OCI-LY1 (cell line): ENCODE measurements around the gene RAB3IL1.

Experiments
- H2AFZ ChIP-seq: fragments of 200-600 bp; sonication (generic), shearing (Covaris generic); 2 replicates; pipeline ENCODE4 v1.6.0; 2014; ENCODE audit warnings: antibody characterized with exemption, mild to moderate bottlenecking, low read length
- H3F3A ChIP-seq: fragments of 200-600 bp; sonication (generic), shearing (Covaris generic); 2 replicates; pipeline ENCODE4 v1.6.0; 2014; ENCODE audit warnings: mild to moderate bottlenecking, antibody characterized with exemption, low read length, moderate library complexity; ENCODE audit not compliant: insufficient read depth
- H3K27ac ChIP-seq: fragments of 200-600 bp; sonication (generic); 2 replicates; pipeline ENCODE4 v1.5.1; 2014; ENCODE audit warnings: low read length, mixed run types, mild to moderate bottlenecking, low read depth; ENCODE audit not compliant: poor library complexity, severe bottlenecking
- H3K27me3 ChIP-seq: fragments of 200-600 bp; sonication (generic); 2 replicates; pipeline ENCODE4 v1.6.0; 2014; ENCODE audit warnings: antibody characterized with exemption, mild to moderate bottlenecking, low read length, moderate library complexity; ENCODE audit not compliant: insufficient read depth
- H3K36me3 ChIP-seq: fragments of 200-600 bp; sonication (generic); 2 replicates; pipeline ENCODE4 v1.6.1; 2014; ENCODE audit warnings: mild to moderate bottlenecking, antibody characterized with exemption, low read length, moderate library complexity, mixed read lengths; ENCODE audit not compliant: insufficient read depth
- H3K4me1 ChIP-seq: fragments of 200-600 bp; sonication (generic); 2 replicates; pipeline ENCODE4 v1.5.1; 2014; ENCODE audit warnings: mild to moderate bottlenecking, low read length, moderate library complexity; ENCODE audit not compliant: insufficient read depth, severe bottlenecking
- H3K4me2 ChIP-seq: fragments of 200-600 bp; sonication (generic), shearing (Covaris generic); 2 replicates; pipeline ENCODE4 v1.6.1; 2014; ENCODE audit warnings: low read length
- H3K4me3 ChIP-seq: fragments of 200-600 bp; sonication (generic); 2 replicates; pipeline ENCODE4 v1.5.1; 2014; ENCODE audit warnings: low read length, low read depth, mild to moderate bottlenecking, mixed read lengths; ENCODE audit not compliant: poor library complexity, severe bottlenecking
- H3K79me2 ChIP-seq: fragments of 200-600 bp; shearing (Covaris generic); 2 replicates; pipeline ENCODE4 v1.6.1; 2016; ENCODE audit warnings: mixed run types, low read length, mixed read lengths; ENCODE audit not compliant: insufficient read depth
- H3K9ac ChIP-seq: fragments of 200-600 bp; sonication (generic), shearing (Covaris generic); 2 replicates; pipeline ENCODE4 v1.6.1; 2014; ENCODE audit warnings: mild to moderate bottlenecking, low read length, mixed read lengths
- H3K9me2 ChIP-seq: fragments of 200-600 bp; sonication (generic), shearing (Covaris generic); 2 replicates; pipeline ENCODE4 v1.6.1; 2014; ENCODE audit warnings: low read depth, mild to moderate bottlenecking, low read length, mixed read lengths
- H3K9me3 ChIP-seq: fragments of 200-600 bp; shearing (Covaris generic); 2 replicates; pipeline ENCODE4 v1.6.1; 2014; ENCODE audit warnings: low read length, mixed read lengths
- H4K20me1 ChIP-seq: fragments of 200-600 bp; sonication (generic), shearing (Covaris generic); 2 replicates; pipeline ENCODE4 v1.6.0; 2016; ENCODE audit warnings: mild to moderate bottlenecking, low read length; ENCODE audit not compliant: insufficient read depth
- EZH2 ChIP-seq: fragments of 200-600 bp; sonication (generic), shearing (Covaris generic); IDR thresholded peaks from 2 replicates; pipeline ENCODE4 v1.8.0; 2017; ENCODE audit warnings: borderline replicate concordance, mixed run types, mild to moderate bottlenecking, antibody characterized with exemption, low read length, moderate library complexity, mixed read lengths
- TF ChIP-seq, protein P1 (sequence below): fragments of 200-600 bp; sonication (generic), shearing (Covaris generic); IDR thresholded peaks from 2 replicates; pipeline ENCODE4 v1.5.1; 2017; ENCODE audit warnings: mild to moderate bottlenecking, antibody characterized with exemption, low read length, moderate library complexity, mixed read lengths

Gene RAB3IL1

GRCh38 chr11:61871158-61871597 lies 46.2 kb downstream of the RAB3IL1 start:
- Histone ChIP-seq H3K4me3 (peak overlapping the region; percentile 27), H3K36me3 (peaks cover 4% of the 10 kb centered on the region; the same call in 1 of the 2 replicates)

GRCh38 chr11:61870541-61871031 lies 46.8 kb downstream of the RAB3IL1 start:
- no peaks in the 10 kb centered on the region for H3K9me3 ChIP-seq

More at GRCh38 chr11:61871158-61871597, 46.2 kb downstream of the RAB3IL1 start:
- peaks cover 13% of the 10 kb centered on the region for H3K4me1 ChIP-seq
- no peaks in the 10 kb centered on the region for H3F3A ChIP-seq
- peak overlapping the region; percentile 55 for H3K4me2 ChIP-seq
- H3K9me3 ChIP-seq: no peaks in the 10 kb centered on the region
- H2AFZ ChIP-seq: no peak overlapping the region
- no peak overlapping the region for H3K27ac ChIP-seq
- no peaks in the 10 kb centered on the region for H3K9me2 ChIP-seq
- H3K79me2 ChIP-seq: no peaks in the 10 kb centered on the region
- H3K27me3 ChIP-seq: no peaks in the 10 kb centered on the region; the same call in 1 of the 2 replicates
- no peak for TF ChIP-seq EZH2
- TF ChIP-seq, protein P1, sequence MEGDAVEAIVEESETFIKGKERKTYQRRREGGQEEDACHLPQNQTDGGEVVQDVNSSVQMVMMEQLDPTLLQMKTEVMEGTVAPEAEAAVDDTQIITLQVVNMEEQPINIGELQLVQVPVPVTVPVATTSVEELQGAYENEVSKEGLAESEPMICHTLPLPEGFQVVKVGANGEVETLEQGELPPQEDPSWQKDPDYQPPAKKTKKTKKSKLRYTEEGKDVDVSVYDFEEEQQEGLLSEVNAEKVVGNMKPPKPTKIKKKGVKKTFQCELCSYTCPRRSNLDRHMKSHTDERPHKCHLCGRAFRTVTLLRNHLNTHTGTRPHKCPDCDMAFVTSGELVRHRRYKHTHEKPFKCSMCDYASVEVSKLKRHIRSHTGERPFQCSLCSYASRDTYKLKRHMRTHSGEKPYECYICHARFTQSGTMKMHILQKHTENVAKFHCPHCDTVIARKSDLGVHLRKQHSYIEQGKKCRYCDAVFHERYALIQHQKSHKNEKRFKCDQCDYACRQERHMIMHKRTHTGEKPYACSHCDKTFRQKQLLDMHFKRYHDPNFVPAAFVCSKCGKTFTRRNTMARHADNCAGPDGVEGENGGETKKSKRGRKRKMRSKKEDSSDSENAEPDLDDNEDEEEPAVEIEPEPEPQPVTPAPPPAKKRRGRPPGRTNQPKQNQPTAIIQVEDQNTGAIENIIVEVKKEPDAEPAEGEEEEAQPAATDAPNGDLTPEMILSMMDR: peak; percentile 98
- H3K9ac ChIP-seq: no peak overlapping the region
- no peaks in the 10 kb centered on the region for H4K20me1 ChIP-seq

DNA sequence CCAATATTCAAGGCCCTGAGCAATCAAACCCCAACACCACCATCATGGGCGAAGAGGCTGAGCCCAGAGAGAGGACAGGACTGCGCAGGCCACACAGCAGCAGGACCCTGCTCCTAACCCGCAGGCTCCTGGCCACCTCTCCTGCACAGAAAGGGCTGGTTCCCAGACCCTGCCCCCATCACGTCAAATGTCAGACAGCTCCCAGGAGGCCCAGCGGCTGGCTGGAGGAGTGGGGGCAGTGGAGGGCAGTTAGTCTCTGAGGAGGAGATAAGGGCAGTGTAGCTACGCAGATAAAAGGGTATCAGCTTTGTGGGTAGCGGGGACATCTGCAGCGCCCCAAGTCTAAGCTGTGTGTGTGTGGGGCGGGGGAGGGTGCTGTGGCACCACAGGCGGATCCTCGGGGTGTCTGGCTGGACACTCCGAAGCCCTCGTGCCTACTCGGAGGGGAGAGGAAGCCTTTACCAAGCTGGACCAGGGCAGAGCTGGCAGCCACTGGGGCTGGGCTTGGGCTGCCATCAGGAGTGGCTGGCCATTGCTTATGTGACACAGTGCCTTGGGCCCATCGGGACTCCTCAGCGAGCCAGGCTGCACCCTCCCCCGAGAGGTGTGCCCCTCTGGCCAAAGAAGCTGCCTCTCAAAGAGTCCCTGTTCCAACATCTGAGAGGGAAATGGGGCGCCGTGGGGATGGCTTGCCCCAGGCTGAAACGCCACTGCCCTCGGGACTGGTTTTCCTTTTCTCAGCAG lies 47.5 kb downstream of the RAB3IL1 start:
- no peak overlapping the region for H2AFZ ChIP-seq
- H3K4me2 ChIP-seq: no peak overlapping the region
- H3K9ac ChIP-seq: no peak overlapping the region
- H3K4me3 ChIP-seq: no peak overlapping the region
- no peaks in the 10 kb centered on the region for H4K20me1 ChIP-seq
- TF ChIP-seq, protein P1: no peak
- no peak for TF ChIP-seq EZH2
- H3K27me3 ChIP-seq: no peaks in the 10 kb centered on the region; the same call in 1 of the 2 replicates
- no peaks in the 10 kb centered on the region for H3K9me3 ChIP-seq
- no peaks in the 10 kb centered on the region for H3K9me2 ChIP-seq
- no peaks in the 10 kb centered on the region for H3F3A ChIP-seq
- peaks cover 5% of the 10 kb centered on the region for H3K4me1 ChIP-seq
- peaks cover 12% of the 10 kb centered on the region for H3K36me3 ChIP-seq
- H3K79me2 ChIP-seq: no peaks in the 10 kb centered on the region
- H3K27ac ChIP-seq: no peak overlapping the region

More at GRCh38 chr11:61870541-61871031, 46.8 kb downstream of the RAB3IL1 start:
- Histone ChIP-seq H3K4me1 (peaks cover 7% of the 10 kb centered on the region), H3K4me3 (no peak overlapping the region), H3K4me2 (no peak overlapping the region), H3K9me2 (no peaks in the 10 kb centered on the region), H3K9ac (no peak overlapping the region), H2AFZ (no peak overlapping the region), H3K79me2 (no peaks in the 10 kb centered on the region), H4K20me1 (no peaks in the 10 kb centered on the region), H3K27ac (no peak overlapping the region), H3K36me3 (peaks cover 8% of the 10 kb centered on the region; the same call in 1 of the 2 replicates), H3K27me3 (no peaks in the 10 kb centered on the region; the same call in 1 of the 2 replicates), H3F3A (no peaks in the 10 kb centered on the region)
- TF ChIP-seq, protein P1: no peak
- no peak for TF ChIP-seq EZH2
